SIG-M5 treated with dmso at 0.1 percent for 504 hours (cell line): ENCODE measurements around the gene TMEM41B.

ENCODE experiments used
- DNase-seq: peaks from one replicate; lab custom pipeline; 2025; ENCODE audit not compliant: unreplicated experiment; lab: John Stamatoyannopoulos, UW

Gene TMEM41B

GRCh38 chr11:9310485-9311090 is 3.8 kb downstream of the TMEM41B start:
- DNase-seq, result no peak

DNA sequence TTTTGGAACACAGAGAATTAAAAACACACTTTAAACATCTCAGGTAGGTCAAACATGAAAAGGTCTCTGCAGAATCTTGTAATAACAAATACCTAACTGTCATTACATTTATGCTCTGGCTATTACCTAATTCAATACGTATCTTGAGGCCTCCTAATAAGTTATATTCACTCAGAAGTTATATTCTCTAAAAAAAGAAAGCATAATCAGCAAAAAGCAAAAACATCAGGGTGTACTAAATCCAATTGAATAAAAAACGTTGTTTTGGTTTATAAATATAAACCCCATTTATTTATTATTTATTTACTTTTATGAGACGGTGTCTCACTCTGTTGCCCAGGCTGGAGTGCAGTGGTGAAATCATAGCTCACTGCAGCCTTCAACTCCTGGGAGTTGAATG is 10.2 kb downstream of the TMEM41B start:
- DNase-seq, result no peak

DNA sequence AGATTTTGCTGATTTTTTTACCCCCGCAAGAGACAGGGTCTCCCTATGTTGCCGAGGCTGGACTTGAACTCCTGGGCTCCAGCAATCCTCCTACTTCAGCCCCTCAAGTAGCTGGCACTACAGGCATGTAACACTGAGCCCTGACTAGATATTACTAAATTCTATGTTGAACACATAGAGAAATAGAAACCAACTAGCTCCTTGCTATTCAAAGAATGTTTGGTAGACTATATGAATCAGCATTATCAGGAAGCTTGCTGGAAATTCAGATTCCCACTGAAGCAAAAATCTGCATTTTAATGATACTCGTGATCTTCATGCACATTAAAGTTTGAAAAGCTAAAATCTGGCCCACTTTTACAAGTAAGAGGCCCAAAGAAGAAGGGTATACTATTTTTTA is 11.9 kb downstream of the TMEM41B start:
- no peak for DNase-seq

DNA sequence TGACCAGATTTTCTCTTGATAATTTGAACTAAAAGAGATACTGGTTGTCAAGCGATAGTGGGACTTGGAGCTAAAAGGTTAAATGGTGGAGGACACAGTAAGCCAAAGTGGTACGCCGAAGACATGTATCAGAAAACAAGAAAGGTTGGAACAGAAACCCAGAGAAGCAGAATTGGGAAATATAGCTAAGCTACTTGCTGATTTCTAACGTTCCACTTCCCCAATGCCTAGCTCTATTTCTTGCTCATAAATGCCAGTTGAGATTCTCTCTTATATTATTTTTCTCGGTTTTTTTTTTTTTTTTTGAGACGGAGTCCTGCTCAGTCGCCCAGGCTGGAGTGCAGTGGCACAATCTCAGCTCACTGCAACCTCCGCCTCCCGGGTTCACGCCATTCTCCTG is 12.7 kb downstream of the TMEM41B start:
- DNase-seq, result peak; percentile 58

GRCh38 chr11:9293646-9294045 is 20.7 kb downstream of the TMEM41B start:
- DNase-seq, result no peak

DNA sequence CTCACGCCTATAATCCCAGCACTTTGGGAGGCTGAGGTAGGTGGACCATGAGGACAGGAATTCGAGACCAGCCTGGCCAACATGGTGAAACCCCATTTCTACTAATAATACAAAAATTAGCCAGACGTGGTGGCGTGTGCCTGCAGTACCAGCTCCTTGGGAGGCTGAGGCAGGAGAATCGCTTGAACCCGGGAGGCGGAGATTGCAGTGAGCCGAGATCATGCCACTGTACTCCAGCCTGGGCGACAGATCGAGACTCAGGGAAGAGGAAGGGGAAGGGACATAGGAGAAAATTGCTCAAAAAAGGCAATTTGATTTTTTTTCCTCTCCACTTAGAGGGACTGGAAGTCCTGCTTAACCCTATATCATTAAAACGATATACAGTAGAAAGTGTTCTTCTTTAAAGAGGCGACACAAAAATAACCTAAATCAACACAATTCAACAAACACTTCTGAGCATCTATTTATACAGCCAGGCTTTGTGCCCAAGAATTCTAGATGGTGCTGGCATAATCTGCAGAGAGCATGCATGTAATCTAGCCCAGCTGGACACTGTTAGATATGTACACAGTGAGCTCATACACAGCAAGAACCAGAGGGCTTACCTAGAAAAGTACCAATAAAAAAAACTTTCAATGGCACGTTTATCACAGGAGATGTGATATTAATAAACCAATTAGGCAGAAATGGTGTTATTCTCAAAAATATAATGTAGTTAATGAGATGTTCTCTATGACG is 28.4 kb downstream of the TMEM41B start:
- no peak for DNase-seq

GRCh38 chr11:9280655-9281301 is 33.6 kb downstream of the TMEM41B start:
- DNase-seq, result peak; percentile 45

DNA sequence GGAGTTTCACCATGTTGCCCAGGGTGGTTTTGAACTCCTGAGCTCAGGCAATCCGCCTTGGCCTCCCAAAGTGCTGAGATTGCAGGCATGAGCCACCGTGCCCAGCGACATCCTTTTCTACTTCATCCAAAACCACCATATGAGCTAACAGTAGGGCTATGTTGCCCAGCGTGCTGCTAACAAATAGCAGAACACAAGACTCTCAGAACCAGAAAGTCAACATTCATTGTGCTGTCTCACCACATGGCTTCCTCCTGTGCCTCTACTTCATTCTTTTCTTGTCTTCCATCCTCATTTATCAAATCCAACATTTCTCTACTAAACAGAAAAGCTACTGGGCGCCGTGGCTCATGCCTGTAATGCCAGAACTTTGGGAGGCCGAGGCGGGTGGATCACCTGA is 37.2 kb downstream of the TMEM41B start:
- no peak for DNase-seq

- DNase-seq, result no peak
Observed at GRCh38 chr11:9276571-9276970, 37.8 kb downstream of the TMEM41B start.

- no peak for DNase-seq
Observed at GRCh38 chr11:9274499-9275258, 39.7 kb downstream of the TMEM41B start.

DNA sequence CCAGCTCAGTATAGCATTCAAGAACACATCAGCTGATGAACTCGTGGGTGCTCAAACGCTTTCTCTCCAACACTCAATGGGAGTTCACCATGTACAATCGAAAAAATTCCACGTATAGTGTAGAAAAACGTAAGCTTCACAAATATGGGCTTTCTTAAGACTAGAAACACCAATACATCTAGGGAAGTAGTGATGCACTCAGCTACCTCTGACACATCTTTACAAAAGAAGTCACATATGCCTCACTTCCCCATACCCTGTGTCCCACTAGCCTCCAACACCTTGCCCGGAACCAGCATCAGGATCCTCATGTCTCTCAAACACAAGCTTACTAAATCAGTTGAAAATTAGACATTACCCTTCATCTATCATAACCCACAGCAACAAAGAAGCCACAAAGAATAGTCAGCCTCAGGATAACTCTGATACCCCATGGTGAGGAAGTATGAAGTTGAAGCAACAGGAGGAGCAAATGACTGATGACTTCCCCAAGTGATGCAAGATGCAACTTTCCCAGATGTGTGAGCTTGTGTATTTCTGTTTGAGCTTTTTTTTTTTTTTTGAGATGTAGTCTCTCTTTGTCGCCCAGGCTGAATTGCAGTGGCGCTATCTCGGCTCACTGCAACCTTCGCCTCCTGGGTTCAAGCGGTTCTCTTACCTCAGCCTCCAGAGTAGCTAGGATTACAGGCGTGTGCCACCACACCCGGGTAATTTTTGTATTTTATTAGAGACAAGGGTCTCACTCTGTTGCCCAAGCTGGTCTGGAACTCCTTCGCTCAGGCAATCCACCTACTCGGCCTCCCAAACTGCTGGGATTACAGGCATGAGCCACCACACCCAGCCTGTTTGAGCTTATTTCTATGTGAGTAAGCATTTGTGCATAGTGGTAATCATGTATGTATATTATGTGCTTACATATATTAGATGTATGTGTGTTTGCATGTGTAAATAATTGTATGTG is 40.7 kb downstream of the TMEM41B start:
- peak; percentile 90 for DNase-seq

- DNase-seq, result no peak
Observed at GRCh38 chr11:9269492-9270013, 44.8 kb downstream of the TMEM41B start.

DNA sequence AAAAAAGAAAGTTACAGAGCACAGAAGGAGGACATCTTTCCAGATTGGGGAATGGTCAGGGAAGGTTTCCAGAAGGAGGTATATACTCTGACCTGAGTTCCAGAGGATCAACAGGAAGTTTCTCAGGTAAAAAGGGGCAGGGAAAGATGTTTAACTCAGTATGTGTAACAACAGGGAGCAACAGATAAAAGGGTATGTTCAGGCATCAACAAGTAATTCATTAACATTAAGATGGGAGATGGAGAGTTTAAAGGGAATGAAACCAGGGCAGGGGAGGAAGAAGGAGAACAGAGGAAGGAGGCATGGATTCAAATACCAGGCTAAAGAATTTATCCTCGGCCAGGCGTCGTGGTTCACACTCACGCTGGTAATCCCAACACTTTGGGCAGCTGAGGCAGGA is 46.7 kb downstream of the TMEM41B start:
- DNase-seq, result no peak

GRCh38 chr11:9266926-9267325 is 47.5 kb downstream of the TMEM41B start:
- no peak for DNase-seq

GRCh38 chr11:9266132-9266736 is 48.2 kb downstream of the TMEM41B start:
- DNase-seq, result no peak

DNA sequence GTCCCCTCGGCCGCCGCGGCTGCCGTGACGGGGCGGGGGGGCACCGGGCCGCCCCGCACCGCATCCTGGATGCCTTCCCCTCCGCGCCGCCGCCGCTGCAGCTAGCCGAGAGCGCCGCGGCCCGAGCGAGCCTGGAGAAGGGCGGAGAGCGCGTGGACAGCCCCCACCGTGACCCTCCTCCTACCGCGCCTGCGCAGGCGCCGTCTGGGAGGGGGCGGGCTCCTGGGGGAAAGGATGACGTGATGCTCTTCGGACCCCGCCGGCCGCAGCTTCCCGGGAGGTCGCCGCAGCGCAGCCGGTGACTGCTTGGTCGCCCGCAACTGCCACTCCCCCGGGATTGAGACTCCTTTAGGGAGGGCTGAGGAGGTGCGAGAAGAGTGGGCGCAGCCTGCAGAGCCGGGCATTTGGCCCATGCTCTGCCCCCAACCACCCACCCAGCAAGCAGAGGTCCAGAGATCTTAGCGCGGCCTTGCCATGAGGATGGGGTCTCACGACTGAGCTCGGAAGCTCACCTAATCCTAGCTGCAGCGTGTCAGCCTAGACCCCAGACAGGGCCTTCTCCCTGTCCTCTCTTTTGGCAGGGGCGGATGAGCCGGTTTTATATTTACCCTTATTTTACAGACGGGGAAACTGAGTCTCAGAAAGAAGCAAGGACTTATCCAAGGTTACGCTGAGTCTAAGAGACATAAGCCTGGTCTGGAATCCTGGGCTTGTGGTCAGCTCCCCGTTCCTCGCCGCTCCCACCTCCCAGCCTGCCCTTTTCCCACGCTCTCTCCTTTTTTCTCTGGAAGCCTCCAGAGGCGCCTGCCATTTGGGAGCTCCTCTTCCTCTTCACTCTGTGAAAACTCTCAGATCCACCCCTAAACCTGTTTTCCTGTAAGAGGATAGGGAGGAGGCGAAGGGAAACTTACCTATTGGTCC is 48.9 kb downstream of the TMEM41B start, which contains the start of gene DENND5A:
Gene DENND5A (minus strand): TSS at position 140 of the 921 bp plus-strand sequence. CDS start 281 bp downstream, outside the sequence.
- peak; percentile 61 for DNase-seq

DNA sequence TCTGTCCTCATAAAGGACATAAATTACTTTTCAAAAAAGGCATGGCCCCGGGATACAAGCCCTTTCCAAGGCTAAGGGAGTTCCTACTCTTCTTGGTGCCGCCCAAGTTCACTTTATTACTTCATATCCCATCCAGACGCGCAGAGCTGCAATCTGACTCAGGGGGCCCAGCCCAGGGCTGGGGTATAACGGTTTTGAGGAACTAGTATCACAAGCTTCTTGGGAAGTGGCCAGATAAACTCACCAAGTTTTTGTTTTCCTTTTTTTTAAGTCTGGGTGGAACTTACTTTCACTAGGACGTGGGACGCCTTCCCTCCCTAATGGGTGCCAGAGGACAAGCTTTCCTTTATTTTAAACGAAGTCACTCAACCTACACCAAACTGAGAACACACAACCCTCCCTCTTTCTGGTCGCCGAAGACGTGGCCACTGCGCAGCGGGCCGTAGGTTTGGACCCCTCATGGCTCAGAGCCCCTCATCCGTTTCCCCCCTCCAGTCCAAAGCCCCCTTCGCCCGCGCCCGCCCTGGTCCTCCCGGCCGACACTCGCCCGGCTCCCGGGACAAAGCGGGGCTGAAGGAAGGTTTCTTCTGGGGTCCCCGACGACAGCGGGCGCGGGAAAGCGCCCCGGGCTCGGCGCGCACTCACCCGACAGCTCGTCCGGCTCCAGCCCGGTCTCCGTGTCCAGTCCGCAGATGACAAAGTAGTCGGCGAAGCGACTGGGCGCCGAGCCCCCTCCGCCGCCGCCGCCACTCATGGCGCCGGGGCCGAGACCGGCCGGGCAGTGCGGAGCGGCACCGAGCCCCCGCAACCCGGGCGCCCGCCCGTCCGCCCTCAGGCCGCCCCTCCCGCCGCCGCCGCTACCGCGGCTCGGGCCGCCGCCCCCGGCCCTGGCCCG is 49.8 kb downstream of the TMEM41B start:
- peak; percentile 95 for DNase-seq
